ENCODE results near the gene MAML3. TPM values are rescaled to one million over a fixed set of nuclear protein-coding genes. Genes with fewer than 3 reads are reported as not detected.

MAML3 gene
- total RNA-seq, 1 experiment from 2014 or later: 20.8 TPM

GRCh38 chr4:139875411-139875825 lies 278.6 kb downstream of the MAML3 start:
- Histone ChIP-seq H3K9me2 (replicated peaks; ENCODE audit: insufficient read depth, low read length) (no peaks in the 10 kb centered on the region), H3K9me3 (ENCODE audit: low read length) (no peaks in the 10 kb centered on the region), H3K4me3 (ENCODE audit: low read length) (no peak overlapping the region), H3K79me2 (ENCODE audit: low read length) (peaks cover 60% of the 10 kb centered on the region), H3K27ac (ENCODE audit: low read length) (no peak overlapping the region), H3K36me3 (ENCODE audit: insufficient read depth, low read length) (peaks cover 5% of the 10 kb centered on the region; the same call in 1 of the 2 replicates), H3K4me1 (ENCODE audit: low read length) (peaks cover 24% of the 10 kb centered on the region), H2AFZ (ENCODE audit: low read length) (no peak overlapping the region), H3K4me2 (ENCODE audit: low read depth, low read length, poor library complexity, severe bottlenecking) (no peak overlapping the region), H3K9ac (ENCODE audit: low read length) (no peak overlapping the region), H4K20me1 (ENCODE audit: insufficient read depth, low read depth, low read length) (0 out of 2 replicates have a peak, but pooled peaks cover 4% of the 10 kb centered on the region), H3K27me3 (ENCODE audit: low read length) (no peaks in the 10 kb centered on the region)
- no peak for DNase-seq

DNA sequence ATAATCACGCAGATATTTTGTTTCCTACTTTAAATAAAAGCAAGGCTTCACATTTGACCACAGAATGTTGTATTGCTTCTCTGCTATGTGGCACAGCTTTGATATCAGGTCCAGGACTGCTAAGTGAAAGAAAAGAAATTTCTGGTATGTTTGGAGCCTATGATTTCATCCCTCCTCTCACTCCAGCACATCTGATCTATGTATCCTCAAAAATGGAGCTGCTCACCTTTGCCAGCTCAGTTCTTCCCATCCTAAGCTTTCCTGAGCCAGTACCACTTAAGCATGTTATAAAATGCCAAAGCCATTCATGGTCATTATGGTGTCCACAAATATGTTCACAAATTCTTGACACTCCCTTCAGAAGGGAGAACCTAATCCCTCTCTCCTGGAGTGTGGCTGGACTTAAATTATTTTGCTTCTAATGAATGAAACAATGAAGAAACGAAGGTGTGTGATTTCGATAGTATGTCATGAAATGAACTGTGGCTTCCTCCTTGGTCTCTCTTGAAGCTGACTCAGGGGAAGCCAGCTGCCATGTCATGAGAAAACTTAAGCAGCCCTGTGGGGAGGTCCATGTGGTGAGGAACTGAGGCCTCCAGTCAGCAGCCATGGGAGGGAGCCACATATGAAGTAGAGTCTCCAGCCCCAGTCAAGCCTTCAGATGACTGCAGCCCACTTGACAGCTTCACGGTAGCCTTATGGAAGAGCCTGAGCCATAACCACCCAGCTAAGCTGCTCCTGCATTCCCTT lies 280.7 kb downstream of the MAML3 start:
- no peak overlapping the region for H3K27ac ChIP-seq (ENCODE audit: low read length)
- peaks cover 5% of the 10 kb centered on the region; the same call in 1 of the 2 replicates for H3K36me3 ChIP-seq (ENCODE audit: insufficient read depth, low read length)
- H3K9ac ChIP-seq (ENCODE audit: low read length): no peak overlapping the region
- H3K9me2 ChIP-seq (replicated peaks; ENCODE audit: insufficient read depth, low read length): no peaks in the 10 kb centered on the region
- H3K9me3 ChIP-seq (ENCODE audit: low read length): no peaks in the 10 kb centered on the region
- no peak overlapping the region for H3K4me3 ChIP-seq (ENCODE audit: low read length)
- no peaks in the 10 kb centered on the region for H3K27me3 ChIP-seq (ENCODE audit: low read length)
- 0 out of 2 replicates have a peak, but pooled peaks cover 4% of the 10 kb centered on the region for H4K20me1 ChIP-seq (ENCODE audit: insufficient read depth, low read depth, low read length)
- peak; percentile 57 for DNase-seq
- peaks cover 62% of the 10 kb centered on the region for H3K79me2 ChIP-seq (ENCODE audit: low read length)
- H3K4me1 ChIP-seq (ENCODE audit: low read length): peaks cover 33% of the 10 kb centered on the region
- H2AFZ ChIP-seq (ENCODE audit: low read length): no peak overlapping the region
- no peak overlapping the region for H3K4me2 ChIP-seq (ENCODE audit: low read depth, low read length, poor library complexity, severe bottlenecking)

DNA sequence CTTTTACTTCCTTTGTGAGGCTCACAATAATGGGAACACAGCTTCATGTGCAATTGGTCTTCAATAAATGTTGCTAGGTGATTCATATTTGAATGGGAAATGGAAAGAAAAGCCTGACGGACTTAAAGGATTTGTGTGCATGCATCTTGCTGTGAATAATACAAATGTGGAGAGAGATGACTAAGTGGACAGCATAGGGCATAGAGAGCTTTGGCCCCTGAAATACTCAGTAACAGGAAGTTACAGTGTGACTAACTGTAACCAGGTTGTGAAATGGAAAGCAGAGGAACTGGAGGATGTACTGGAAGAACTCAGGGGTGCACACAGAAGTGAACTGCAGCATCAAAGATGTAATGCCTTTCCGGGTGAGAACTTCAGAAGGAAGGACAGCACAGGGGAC lies 281.7 kb downstream of the MAML3 start:
- Histone ChIP-seq H3K4me3 (ENCODE audit: low read length) (no peak overlapping the region), H4K20me1 (ENCODE audit: insufficient read depth, low read depth, low read length) (0 out of 2 replicates have a peak, but pooled peaks cover 4% of the 10 kb centered on the region), H3K9me3 (ENCODE audit: low read length) (no peaks in the 10 kb centered on the region), H3K79me2 (ENCODE audit: low read length) (peaks cover 62% of the 10 kb centered on the region), H3K27me3 (ENCODE audit: low read length) (no peaks in the 10 kb centered on the region), H3K4me1 (ENCODE audit: low read length) (peaks cover 33% of the 10 kb centered on the region), H3K9ac (ENCODE audit: low read length) (no peak overlapping the region), H3K36me3 (ENCODE audit: insufficient read depth, low read length) (peaks cover 5% of the 10 kb centered on the region; the same call in 1 of the 2 replicates), H3K4me2 (ENCODE audit: low read depth, low read length, poor library complexity, severe bottlenecking) (peak overlapping the region; percentile 12), H3K27ac (ENCODE audit: low read length) (peak overlapping the region; percentile 49), H2AFZ (ENCODE audit: low read length) (no peak overlapping the region), H3K9me2 (replicated peaks; ENCODE audit: insufficient read depth, low read length) (no peaks in the 10 kb centered on the region)
- peak; percentile 67 for DNase-seq

GRCh38 chr4:139869810-139870209 lies 284.2 kb downstream of the MAML3 start:
- DNase-seq: no peak
- Histone ChIP-seq H3K27me3 (ENCODE audit: low read length) (no peaks in the 10 kb centered on the region), H3K9me2 (replicated peaks; ENCODE audit: insufficient read depth, low read length) (no peaks in the 10 kb centered on the region), H3K4me1 (ENCODE audit: low read length) (peaks cover 33% of the 10 kb centered on the region), H3K4me3 (ENCODE audit: low read length) (no peak overlapping the region), H3K4me2 (ENCODE audit: low read depth, low read length, poor library complexity, severe bottlenecking) (no peak overlapping the region), H3K79me2 (ENCODE audit: low read length) (peaks cover 49% of the 10 kb centered on the region), H3K27ac (ENCODE audit: low read length) (no peak overlapping the region), H3K36me3 (ENCODE audit: insufficient read depth, low read length) (peaks cover 5% of the 10 kb centered on the region; the same call in 1 of the 2 replicates), H2AFZ (ENCODE audit: low read length) (no peak overlapping the region), H3K9me3 (ENCODE audit: low read length) (no peaks in the 10 kb centered on the region), H4K20me1 (ENCODE audit: insufficient read depth, low read depth, low read length) (no peaks in the 10 kb centered on the region), H3K9ac (ENCODE audit: low read length) (no peak overlapping the region)

GRCh38 chr4:139866276-139866962 lies 287.6 kb downstream of the MAML3 start:
- H3K27ac ChIP-seq (ENCODE audit: low read length): no peak overlapping the region
- no peak overlapping the region for H3K9ac ChIP-seq (ENCODE audit: low read length)
- H3K9me2 ChIP-seq (replicated peaks; ENCODE audit: insufficient read depth, low read length): no peaks in the 10 kb centered on the region
- H2AFZ ChIP-seq (ENCODE audit: low read length): no peak overlapping the region
- H4K20me1 ChIP-seq (ENCODE audit: insufficient read depth, low read depth, low read length): no peaks in the 10 kb centered on the region
- no peak overlapping the region for H3K4me2 ChIP-seq (ENCODE audit: low read depth, low read length, poor library complexity, severe bottlenecking)
- no peaks in the 10 kb centered on the region for H3K36me3 ChIP-seq (ENCODE audit: insufficient read depth, low read length)
- peaks cover 40% of the 10 kb centered on the region for H3K79me2 ChIP-seq (ENCODE audit: low read length)
- no peaks in the 10 kb centered on the region for H3K9me3 ChIP-seq (ENCODE audit: low read length)
- no peak overlapping the region for H3K4me3 ChIP-seq (ENCODE audit: low read length)
- no peaks in the 10 kb centered on the region for H3K27me3 ChIP-seq (ENCODE audit: low read length)
- no peak for DNase-seq
- peaks cover 11% of the 10 kb centered on the region for H3K4me1 ChIP-seq (ENCODE audit: low read length)

- Histone ChIP-seq H3K27ac (ENCODE audit: low read length) (no peak overlapping the region), H3K4me3 (ENCODE audit: low read length) (no peak overlapping the region), H4K20me1 (ENCODE audit: insufficient read depth, low read depth, low read length) (no peaks in the 10 kb centered on the region), H3K79me2 (ENCODE audit: low read length) (peaks cover 33% of the 10 kb centered on the region), H3K4me2 (ENCODE audit: low read depth, low read length, poor library complexity, severe bottlenecking) (no peak overlapping the region), H2AFZ (ENCODE audit: low read length) (no peak overlapping the region), H3K4me1 (ENCODE audit: low read length) (peaks cover 9% of the 10 kb centered on the region), H3K27me3 (ENCODE audit: low read length) (no peaks in the 10 kb centered on the region), H3K9me3 (ENCODE audit: low read length) (no peaks in the 10 kb centered on the region), H3K36me3 (ENCODE audit: insufficient read depth, low read length) (no peaks in the 10 kb centered on the region), H3K9me2 (replicated peaks; ENCODE audit: insufficient read depth, low read length) (no peaks in the 10 kb centered on the region), H3K9ac (ENCODE audit: low read length) (no peak overlapping the region)
- DNase-seq: no peak
Measured at GRCh38 chr4:139865537-139865936, 288.4 kb downstream of the MAML3 start.

DNA sequence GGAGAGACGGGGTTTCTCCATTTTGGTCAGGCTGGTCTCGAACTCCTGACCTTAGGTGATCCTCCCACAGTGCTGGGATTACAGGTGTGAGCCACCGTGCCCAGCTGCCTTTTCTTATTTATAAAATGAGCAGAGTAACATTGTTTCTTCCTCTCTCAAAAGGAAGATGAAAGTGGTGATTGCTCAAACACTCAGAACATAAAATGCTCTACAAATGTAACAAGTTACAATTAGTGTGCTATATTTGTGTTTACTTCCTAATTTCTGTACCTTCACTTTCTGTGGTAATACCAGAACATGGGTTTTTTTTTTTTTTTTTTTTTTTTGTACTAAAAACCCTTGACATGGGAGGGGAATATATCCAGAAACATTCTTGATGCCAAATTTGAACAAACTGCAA lies 290.5 kb downstream of the MAML3 start:
- no peaks in the 10 kb centered on the region for H3K36me3 ChIP-seq (ENCODE audit: insufficient read depth, low read length)
- no peaks in the 10 kb centered on the region for H3K9me3 ChIP-seq (ENCODE audit: low read length)
- H2AFZ ChIP-seq (ENCODE audit: low read length): no peak overlapping the region
- DNase-seq: no peak
- H3K79me2 ChIP-seq (ENCODE audit: low read length): peaks cover 29% of the 10 kb centered on the region
- no peak overlapping the region for H3K4me3 ChIP-seq (ENCODE audit: low read length)
- H3K4me2 ChIP-seq (ENCODE audit: low read depth, low read length, poor library complexity, severe bottlenecking): no peak overlapping the region
- H3K27ac ChIP-seq (ENCODE audit: low read length): no peak overlapping the region
- H3K27me3 ChIP-seq (ENCODE audit: low read length): no peaks in the 10 kb centered on the region
- H3K4me1 ChIP-seq (ENCODE audit: low read length): peaks cover 15% of the 10 kb centered on the region
- no peaks in the 10 kb centered on the region for H3K9me2 ChIP-seq (replicated peaks; ENCODE audit: insufficient read depth, low read length)
- H3K9ac ChIP-seq (ENCODE audit: low read length): no peak overlapping the region
- H4K20me1 ChIP-seq (ENCODE audit: insufficient read depth, low read depth, low read length): no peaks in the 10 kb centered on the region

DNA sequence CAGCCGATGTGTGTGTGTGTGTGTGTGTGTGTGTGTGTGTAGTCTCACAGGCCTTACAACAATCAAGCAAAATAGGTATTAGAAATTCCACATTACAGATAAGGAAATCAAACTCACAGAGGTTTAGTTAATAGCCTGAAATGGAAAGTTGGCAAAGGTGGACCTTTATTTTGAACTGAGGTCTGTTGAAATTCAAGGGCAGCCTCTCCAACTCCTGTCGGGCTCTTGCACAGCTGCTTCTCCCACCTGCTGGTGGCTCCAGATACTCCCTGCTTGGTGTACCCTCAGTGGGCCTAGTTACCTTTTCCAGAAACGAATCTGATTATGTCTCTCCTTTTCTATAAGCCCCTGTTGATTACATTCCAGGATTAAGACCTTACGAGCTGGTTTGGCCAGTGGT lies 292.5 kb downstream of the MAML3 start:
- Histone ChIP-seq H3K27me3 (ENCODE audit: low read length) (no peaks in the 10 kb centered on the region), H3K4me2 (ENCODE audit: low read depth, low read length, poor library complexity, severe bottlenecking) (no peak overlapping the region), H3K36me3 (ENCODE audit: insufficient read depth, low read length) (no peaks in the 10 kb centered on the region), H3K27ac (ENCODE audit: low read length) (no peak overlapping the region), H2AFZ (ENCODE audit: low read length) (no peak overlapping the region), H3K9me3 (ENCODE audit: low read length) (no peaks in the 10 kb centered on the region), H4K20me1 (ENCODE audit: insufficient read depth, low read depth, low read length) (no peaks in the 10 kb centered on the region), H3K9ac (ENCODE audit: low read length) (no peak overlapping the region), H3K4me1 (ENCODE audit: low read length) (peaks cover 33% of the 10 kb centered on the region), H3K4me3 (ENCODE audit: low read length) (no peak overlapping the region), H3K79me2 (ENCODE audit: low read length) (peaks cover 29% of the 10 kb centered on the region), H3K9me2 (replicated peaks; ENCODE audit: insufficient read depth, low read length) (no peaks in the 10 kb centered on the region)
- no peak for DNase-seq

Measured in Karpas-422 (cell line).